ENCODE data around the gene PTPN4. TPM values are rescaled to one million over a fixed set of nuclear protein-coding genes. Genes with fewer than 3 reads are reported as not detected.

Gene PTPN4
- total and polyA plus RNA-seq, 11 donors: 3.6 to 49.0 (median 43.0) TPM

- TF ChIP-seq CTCF (IDR thresholded peaks at IDR 0.05) (no peak), POLR2A (IDR thresholded peaks at IDR 0.05) (no peak)
- intact Hi-C loops (cut with DNase I): no loop called here
- Histone ChIP-seq H3K9me3 (peaks cover 0 to 6% (median 0%) of the 10 kb centered on the region in 12 donors), H3K4me3 (no peak overlapping the region), H3K4me1 (peaks cover 0 to 40% (median 5%) of the 10 kb centered on the region in 12 donors), H3K27ac (no peak overlapping the region), H3K27me3 (no peaks in the 10 kb centered on the region), H3K36me3 (no peaks in the 10 kb centered on the region)
- ATAC-seq: no peak
- no peak for DNase-seq
These were observed 14.3 kb downstream of the PTPN4 start for GRCh38 chr2:119774026-119774425.

GRCh38 chr2:119775102-119775501 lies 15.4 kb downstream of the PTPN4 start:
- WGBS, 4 donors: 94 to 96% (median 95%) methylated on average over 6 of the region's 6 CpGs
- Histone ChIP-seq H3K27me3 (no peaks in the 10 kb centered on the region), H3K27ac (no peak overlapping the region), H3K4me1 (peaks cover 0 to 34% (median 5%) of the 10 kb centered on the region in 12 donors), H3K4me3 (no peak overlapping the region), H3K36me3 (no peaks in the 10 kb centered on the region), H3K9me3 (peaks cover 0 to 6% (median 0%) of the 10 kb centered on the region in 12 donors)
- ATAC-seq (no peak), DNase-seq (no peak)
- TF ChIP-seq CTCF (IDR thresholded peaks at IDR 0.05): no peak
- intact Hi-C loops (cut with DNase I): no loop called here

- no peak for DNase-seq
- WGBS, 4 donors: 93 to 96% (median 95%) methylated on average over 9 of the region's 9 CpGs
- no peaks in the 10 kb centered on the region for H3K9me3 ChIP-seq
- no peak overlapping the region for H3K4me3 ChIP-seq
- H3K4me1 ChIP-seq: peaks cover 0 to 24% (median 8%) of the 10 kb centered on the region in 12 donors
- H3K27me3 ChIP-seq: no peaks in the 10 kb centered on the region
- H3K27ac ChIP-seq: no peak overlapping the region
- TF ChIP-seq CTCF (IDR thresholded peaks at IDR 0.05) (no peak), POLR2A (IDR thresholded peaks at IDR 0.05) (no peak)
- H3K36me3 ChIP-seq: no peaks in the 10 kb centered on the region
- intact Hi-C loops (cut with DNase I): no loop called here
- ATAC-seq: no peak
These were observed 22.7 kb downstream of the PTPN4 start for GRCh38 chr2:119782308-119783027.

GRCh38 chr2:119784876-119785275 lies 25.2 kb downstream of the PTPN4 start:
- Histone ChIP-seq H3K27me3 (no peaks in the 10 kb centered on the region), H3K9me3 (peaks cover 0 to 18% (median 5%) of the 10 kb centered on the region in 12 donors), H3K36me3 (peaks cover 0 to under 1% (median 0%) of the 10 kb centered on the region in 9 donors), H3K4me3 (no peak overlapping the region), H3K27ac (no peak overlapping the region), H3K4me1 (peaks cover 0 to 16% (median 5%) of the 10 kb centered on the region in 12 donors)
- TF ChIP-seq CTCF (IDR thresholded peaks at IDR 0.05) (no peak), POLR2A (IDR thresholded peaks at IDR 0.05) (no peak)
- 78 to 93% (median 89%) methylated on average over 5 of the region's 5 CpGs for WGBS, 4 donors
- DNase-seq (no peak), ATAC-seq (no peak)
- intact Hi-C loops (cut with DNase I): no loop called here
